Endothelial cell (in vitro differentiated cells): ENCODE measurements around the gene PARP14. TPM values are rescaled to one million over a fixed set of nuclear protein-coding genes. Genes with fewer than 3 reads are reported as not detected.

Experiments used
- DNase-seq: peaks from one replicate; pipeline ENCODE4 v3.0.0; 2021; ENCODE audit warnings: low spot score
- H3K27ac Mint-ChIP-seq: one replicate; pipeline ENCODE4 v1.8.0; 2021; ENCODE audit warnings: mixed read lengths, inconsistent platforms; ENCODE audit not compliant: unreplicated experiment
- H3K27me3 Mint-ChIP-seq: one replicate; pipeline ENCODE4 v1.8.0; 2021; ENCODE audit warnings: mild to moderate bottlenecking, moderate library complexity, mixed read lengths, inconsistent platforms; ENCODE audit not compliant: unreplicated experiment
- H3K36me3 Mint-ChIP-seq: one replicate; pipeline ENCODE4 v1.8.0; 2021; ENCODE audit warnings: mild to moderate bottlenecking, low read depth, mixed read lengths, inconsistent platforms; ENCODE audit not compliant: unreplicated experiment
- H3K4me1 Mint-ChIP-seq: one replicate; pipeline ENCODE4 v1.8.0; 2021; ENCODE audit warnings: mild to moderate bottlenecking, mixed read lengths, inconsistent platforms; ENCODE audit not compliant: unreplicated experiment
- H3K4me3 Mint-ChIP-seq: one replicate; pipeline ENCODE4 v1.8.0; 2021; ENCODE audit warnings: mild to moderate bottlenecking, mixed read lengths, inconsistent platforms; ENCODE audit not compliant: unreplicated experiment
- H3K9me3 Mint-ChIP-seq: one replicate; pipeline ENCODE4 v1.8.0; 2021; ENCODE audit warnings: mixed read lengths, inconsistent platforms; ENCODE audit not compliant: unreplicated experiment
- total RNA-seq: library from RNA; stranded (reverse); fragmentation: NEBNext Ultra II Directional; extraction: Animal tissue kit (Norgen Biotek cat#: 25700); gene quantifications from one replicate; pipeline ENCODE4 v1.2.1, GENCODE V29; 2021; ENCODE audit not compliant: unreplicated experiment
- TF ChIP-seq, protein P1 (sequence below): fragments of 200-600 bp; sonication (generic); IDR thresholded peaks from one replicate; pipeline ENCODE4 v1.5.0; 2021; ENCODE audit warnings: antibody characterized with exemption; ENCODE audit not compliant: unreplicated experiment

The PARP14 gene
- total RNA-seq, 1 donor from 2014 or later, result 41.9 TPM

DNA sequence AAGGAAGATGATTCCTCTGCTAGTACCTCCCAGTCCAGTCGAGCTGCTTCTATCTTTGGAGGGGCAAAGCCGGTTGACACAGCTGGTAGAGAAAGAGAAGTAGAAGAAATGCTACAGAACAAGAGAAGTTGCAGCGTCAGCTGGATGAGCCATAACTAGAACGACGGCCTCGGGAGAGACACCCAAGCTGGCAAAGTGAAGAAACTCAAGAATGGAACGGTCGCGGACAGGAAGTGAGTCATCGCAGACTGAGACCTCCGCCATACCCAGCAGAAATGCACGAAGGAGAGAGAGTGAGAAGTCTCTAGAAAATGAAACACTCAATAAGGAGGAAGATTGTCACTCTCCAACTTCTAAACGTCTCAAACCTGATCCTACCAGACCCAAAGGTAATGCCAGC, 19.0 kb upstream of the PARP14 start:
- Mint-ChIP-seq H3K4me1 (no peaks in the 10 kb centered on the region), H3K4me3 (no peak overlapping the region), H3K27ac (no peak overlapping the region), H3K27me3 (peaks cover 5% of the 10 kb centered on the region), H3K9me3 (no peaks in the 10 kb centered on the region), H3K36me3 (no peaks in the 10 kb centered on the region)
- no peak for DNase-seq
- TF ChIP-seq, protein P1, sequence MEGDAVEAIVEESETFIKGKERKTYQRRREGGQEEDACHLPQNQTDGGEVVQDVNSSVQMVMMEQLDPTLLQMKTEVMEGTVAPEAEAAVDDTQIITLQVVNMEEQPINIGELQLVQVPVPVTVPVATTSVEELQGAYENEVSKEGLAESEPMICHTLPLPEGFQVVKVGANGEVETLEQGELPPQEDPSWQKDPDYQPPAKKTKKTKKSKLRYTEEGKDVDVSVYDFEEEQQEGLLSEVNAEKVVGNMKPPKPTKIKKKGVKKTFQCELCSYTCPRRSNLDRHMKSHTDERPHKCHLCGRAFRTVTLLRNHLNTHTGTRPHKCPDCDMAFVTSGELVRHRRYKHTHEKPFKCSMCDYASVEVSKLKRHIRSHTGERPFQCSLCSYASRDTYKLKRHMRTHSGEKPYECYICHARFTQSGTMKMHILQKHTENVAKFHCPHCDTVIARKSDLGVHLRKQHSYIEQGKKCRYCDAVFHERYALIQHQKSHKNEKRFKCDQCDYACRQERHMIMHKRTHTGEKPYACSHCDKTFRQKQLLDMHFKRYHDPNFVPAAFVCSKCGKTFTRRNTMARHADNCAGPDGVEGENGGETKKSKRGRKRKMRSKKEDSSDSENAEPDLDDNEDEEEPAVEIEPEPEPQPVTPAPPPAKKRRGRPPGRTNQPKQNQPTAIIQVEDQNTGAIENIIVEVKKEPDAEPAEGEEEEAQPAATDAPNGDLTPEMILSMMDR, result no peak

DNA sequence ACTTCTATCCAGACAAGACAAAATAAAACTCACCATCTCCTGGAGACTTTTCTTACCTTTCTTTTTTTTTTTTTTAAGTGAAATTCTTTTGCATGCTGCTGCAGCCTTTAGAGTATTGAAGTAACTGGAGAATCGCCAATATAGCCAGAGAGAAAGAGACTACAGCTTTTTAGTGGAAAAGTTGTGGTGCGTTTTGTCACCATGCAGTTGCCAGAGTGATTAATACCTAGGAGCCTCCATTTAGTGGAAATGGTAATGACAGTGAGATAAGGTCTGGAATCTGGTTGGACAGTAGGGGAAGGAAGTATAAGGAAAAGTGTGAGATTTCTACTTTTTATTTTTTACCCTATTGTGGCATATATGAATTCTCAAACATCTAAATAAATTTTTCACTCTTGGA, 18.1 kb upstream of the PARP14 start:
- no peak overlapping the region for H3K4me3 Mint-ChIP-seq

DNA sequence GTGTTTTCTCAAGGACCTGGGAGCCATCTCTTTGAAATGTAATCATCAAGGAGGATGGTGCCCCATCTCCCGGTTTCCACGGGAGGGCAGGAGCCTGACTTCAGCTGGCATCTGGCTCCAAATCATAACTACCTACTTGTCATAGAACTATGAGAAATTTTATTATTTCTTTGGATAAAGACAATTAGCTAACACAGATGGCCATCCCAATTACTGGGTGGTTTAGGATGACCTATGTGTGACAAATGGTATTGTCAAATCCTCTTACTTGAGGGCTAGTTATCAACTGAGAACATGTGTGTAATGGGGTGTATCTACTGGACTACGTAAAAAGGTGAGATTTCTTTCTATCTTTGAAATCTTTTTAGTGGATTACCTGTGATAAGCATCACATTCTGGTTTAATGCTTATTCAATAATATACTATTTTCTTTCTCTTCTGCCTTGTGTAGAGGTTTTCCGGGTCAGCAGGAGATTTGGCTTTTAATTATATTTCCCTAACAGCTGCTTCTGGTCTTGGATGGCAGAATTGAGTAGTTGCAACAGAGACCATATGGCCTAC, 15.3 kb upstream of the PARP14 start:
- Mint-ChIP-seq H3K27ac (no peak overlapping the region), H3K9me3 (no peaks in the 10 kb centered on the region), H3K27me3 (peaks cover 4% of the 10 kb centered on the region), H3K4me1 (no peaks in the 10 kb centered on the region), H3K4me3 (no peak overlapping the region), H3K36me3 (no peaks in the 10 kb centered on the region)
- no peak for DNase-seq
- TF ChIP-seq, protein P1, result no peak

More for the DNA sequence above, 18.1 kb upstream of the PARP14 start:
- peaks cover 4% of the 10 kb centered on the region for H3K27me3 Mint-ChIP-seq
- no peaks in the 10 kb centered on the region for H3K9me3 Mint-ChIP-seq
- TF ChIP-seq, protein P1, result no peak
- H3K4me1 Mint-ChIP-seq, result no peaks in the 10 kb centered on the region
- H3K27ac Mint-ChIP-seq, result no peak overlapping the region
- no peak for DNase-seq
- H3K36me3 Mint-ChIP-seq, result no peaks in the 10 kb centered on the region

DNA sequence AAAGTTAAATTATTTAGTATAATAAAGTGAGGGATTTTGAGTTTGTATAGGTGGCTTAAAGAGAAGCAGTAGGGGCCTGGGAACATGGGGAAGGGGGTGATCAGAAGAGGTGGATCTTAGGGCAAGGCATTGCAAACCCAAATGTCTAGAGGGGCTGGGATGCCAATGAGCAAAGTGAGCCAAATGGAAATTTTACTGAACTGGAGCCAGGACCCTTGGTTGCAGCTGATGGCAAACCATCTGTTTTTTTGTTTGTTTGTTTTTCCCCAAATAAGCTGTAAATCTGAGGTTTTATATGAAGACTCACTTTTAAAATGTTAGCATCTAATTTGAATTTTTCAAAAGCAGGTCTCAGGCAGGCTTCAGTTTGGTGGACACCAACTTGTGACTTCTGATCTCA, 14.8 kb upstream of the PARP14 start:
- Mint-ChIP-seq H3K4me3 (no peak overlapping the region), H3K4me1 (no peaks in the 10 kb centered on the region), H3K36me3 (no peaks in the 10 kb centered on the region), H3K27me3 (no peaks in the 10 kb centered on the region), H3K27ac (no peak overlapping the region), H3K9me3 (no peaks in the 10 kb centered on the region)
- TF ChIP-seq, protein P1, result no peak
- no peak for DNase-seq

DNA sequence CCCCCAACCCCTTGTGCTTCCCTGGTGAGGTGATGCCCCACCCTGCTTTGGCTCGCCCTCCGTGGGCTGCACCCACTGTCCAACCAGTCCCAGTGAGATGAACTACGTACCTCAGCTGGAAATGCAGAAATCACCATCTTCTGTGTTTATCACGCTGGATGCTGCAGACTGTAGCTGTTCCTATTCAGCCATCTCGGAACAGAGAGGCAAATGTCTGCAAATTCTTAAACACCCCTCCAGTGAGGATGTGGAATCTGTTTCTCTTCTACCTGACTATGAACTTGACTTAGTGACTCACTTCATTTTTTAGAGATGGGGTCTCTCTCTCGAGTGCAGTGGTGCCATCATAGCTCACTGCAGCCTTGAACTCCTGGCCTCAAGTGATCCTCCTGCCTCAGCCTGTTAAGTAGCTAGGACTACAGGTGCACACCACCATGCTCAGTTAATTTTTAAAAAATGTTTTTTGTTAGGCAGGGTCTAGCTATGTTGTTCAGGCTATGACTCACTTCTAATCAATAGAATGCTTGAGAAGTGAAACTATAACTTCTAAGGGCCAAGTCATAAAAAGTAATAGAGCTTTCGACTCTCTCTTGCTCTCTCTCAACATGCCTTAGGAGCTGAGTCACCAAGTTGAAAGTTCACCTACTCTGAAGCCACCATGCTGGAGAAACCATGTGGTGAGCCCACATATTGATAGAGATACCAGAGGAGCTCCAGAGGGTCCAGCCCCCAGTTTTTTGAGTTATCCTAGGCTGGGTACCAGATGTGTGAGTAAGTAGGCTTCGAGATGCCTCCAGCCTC, 11.5 kb upstream of the PARP14 start:
- TF ChIP-seq, protein P1, result no peak
- H3K27me3 Mint-ChIP-seq, result no peaks in the 10 kb centered on the region
- no peak overlapping the region for H3K27ac Mint-ChIP-seq
- no peaks in the 10 kb centered on the region for H3K9me3 Mint-ChIP-seq
- H3K4me3 Mint-ChIP-seq, result no peak overlapping the region
- DNase-seq, result no peak
- no peaks in the 10 kb centered on the region for H3K4me1 Mint-ChIP-seq
- no peaks in the 10 kb centered on the region for H3K36me3 Mint-ChIP-seq
